Measurements from ENCODE around the gene CFAP97D2. TPM values are rescaled to one million over a fixed set of nuclear protein-coding genes. Genes with fewer than 3 reads are reported as not detected.

CFAP97D2 gene
- polyA plus RNA-seq, 1 donor (not counting 4 experiments of a cell fraction or from before 2014, with no cell fraction given) = not detected

DNA sequence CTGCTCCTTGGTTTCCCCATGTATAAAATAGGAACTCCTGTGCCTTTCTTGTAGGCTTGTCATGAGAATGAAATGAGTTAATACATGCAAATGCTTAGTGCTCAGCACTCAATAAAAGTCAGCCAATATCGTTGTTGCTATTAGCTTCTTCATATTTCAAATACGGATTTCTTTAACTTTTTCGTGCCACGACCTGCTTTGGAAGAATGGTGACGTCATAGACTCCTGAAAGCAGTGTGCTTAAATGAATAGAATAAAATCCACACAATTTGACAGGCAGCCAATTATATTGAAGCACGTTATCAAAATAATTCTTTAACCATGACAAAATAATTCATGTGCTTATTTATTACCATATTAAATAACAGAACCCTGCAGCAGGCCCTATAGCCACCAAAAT, 29.1 kb downstream of the CFAP97D2 start:
- no peaks in the 10 kb centered on the region for H4K20me1 ChIP-seq (ENCODE audit: control insufficient read depth, extremely low read depth, insufficient read depth, low read length)
- no peak overlapping the region for H3K4me2 ChIP-seq (ENCODE audit: control insufficient read depth, extremely low read depth, insufficient read depth, low read depth, low read length)
- H3K27me3 ChIP-seq (ENCODE audit: control insufficient read depth, extremely low read depth, insufficient read depth, low read length) = peaks cover 2% of the 10 kb centered on the region
- no peaks in the 10 kb centered on the region for H3K9me3 ChIP-seq (ENCODE audit: control insufficient read depth, low read depth, low read length)
- dilution Hi-C loops (cut with MboI; ENCODE audit: extremely low pct_ligation_motif_present, low sequenced_read_pairs) = no loop called here
- DNase-seq (ENCODE audit: low read depth, low spot score) = no peak
- FAIRE-seq = no peak
- H3K36me3 ChIP-seq (ENCODE audit: control insufficient read depth in 2 of 2, extremely low read depth in 1 of 2, insufficient read depth in 2 of 2, low read length in 2 of 2) = no peaks in the 10 kb centered on the region
- H3K4me1 ChIP-seq (ENCODE audit: control insufficient read depth, extremely low read depth, insufficient read depth, low read length) = peaks cover 7% of the 10 kb centered on the region
- H3K27ac ChIP-seq (ENCODE audit: control insufficient read depth, insufficient read depth, low read length) = no peak overlapping the region
- H2AFZ ChIP-seq (ENCODE audit: control insufficient read depth, low read length) = no peak overlapping the region
- no peaks in the 10 kb centered on the region for H3K79me2 ChIP-seq (ENCODE audit: control insufficient read depth, insufficient read depth, low read length)
- H3K9me1 ChIP-seq (ENCODE audit: control insufficient read depth, extremely low read depth, insufficient read depth, low read length) = no peaks in the 10 kb centered on the region
- H3K9ac ChIP-seq (ENCODE audit: control insufficient read depth, extremely low read depth, insufficient read depth, low read length) = no peak overlapping the region
- no peak for TF ChIP-seq EZH2 (IDR thresholded peaks at IDR 0.05; ENCODE audit: low read length)
- TF ChIP-seq CTCF (optimal IDR thresholded peaks at IDR 0.05 in 1 of 3, IDR thresholded peaks at IDR 0.05 in 1 of 3, conservative IDR thresholded peaks at IDR 0.05 in 1 of 3; ENCODE audit: extremely low read depth in 1 of 3, insufficient read depth in 2 of 3, low read length in 3 of 3) = no peak
- H3K4me3 ChIP-seq (ENCODE audit: control insufficient read depth in 2 of 3, extremely low read depth in 1 of 3, insufficient read depth in 2 of 3, low read depth in 1 of 3, low read length in 3 of 3) = no peak overlapping the region

- Histone ChIP-seq H3K9me3 (ENCODE audit: control insufficient read depth, low read depth, low read length) (no peaks in the 10 kb centered on the region), H3K27me3 (ENCODE audit: control insufficient read depth, extremely low read depth, insufficient read depth, low read length) (peaks cover 7% of the 10 kb centered on the region), H3K79me2 (ENCODE audit: control insufficient read depth, insufficient read depth, low read length) (no peaks in the 10 kb centered on the region), H3K36me3 (ENCODE audit: control insufficient read depth in 2 of 2, extremely low read depth in 1 of 2, insufficient read depth in 2 of 2, low read length in 2 of 2) (no peaks in the 10 kb centered on the region), H4K20me1 (ENCODE audit: control insufficient read depth, extremely low read depth, insufficient read depth, low read length) (no peaks in the 10 kb centered on the region), H3K27ac (ENCODE audit: control insufficient read depth, insufficient read depth, low read length) (no peak overlapping the region), H2AFZ (ENCODE audit: control insufficient read depth, low read length) (no peak overlapping the region), H3K4me2 (ENCODE audit: control insufficient read depth, extremely low read depth, insufficient read depth, low read depth, low read length) (no peak overlapping the region), H3K9me1 (ENCODE audit: control insufficient read depth, extremely low read depth, insufficient read depth, low read length) (no peaks in the 10 kb centered on the region), H3K4me1 (ENCODE audit: control insufficient read depth, extremely low read depth, insufficient read depth, low read length) (no peaks in the 10 kb centered on the region), H3K9ac (ENCODE audit: control insufficient read depth, extremely low read depth, insufficient read depth, low read length) (no peak overlapping the region), H3K4me3 (ENCODE audit: control insufficient read depth in 2 of 3, extremely low read depth in 1 of 3, insufficient read depth in 2 of 3, low read depth in 1 of 3, low read length in 3 of 3) (no peak overlapping the region)
- TF ChIP-seq EZH2 (IDR thresholded peaks at IDR 0.05; ENCODE audit: low read length) (no peak), CTCF (optimal IDR thresholded peaks at IDR 0.05 in 1 of 3, IDR thresholded peaks at IDR 0.05 in 1 of 3, conservative IDR thresholded peaks at IDR 0.05 in 1 of 3; ENCODE audit: extremely low read depth in 1 of 3, insufficient read depth in 2 of 3, low read length in 3 of 3) (no peak)
- DNase-seq (ENCODE audit: low read depth, low spot score) (no peak), FAIRE-seq (no peak)
- dilution Hi-C loops (cut with MboI; ENCODE audit: extremely low pct_ligation_motif_present, low sequenced_read_pairs) = no loop called here
Measured at GRCh38 chr13:114211446-114212157, 32.5 kb downstream of the CFAP97D2 start.

Data from keratinocyte (primary cell).